ENCODE results near the gene KLHL3. TPM values are rescaled to one million over a fixed set of nuclear protein-coding genes. Genes with fewer than 3 reads are reported as not detected.
A peak's percentile ranks its signal among the peaks of the same experiment; 100 is the strongest.

Gene KLHL3
- total RNA-seq, 4 donors from 2014 or later, result 11.9 to 26.7 (median 17.9) TPM

DNA sequence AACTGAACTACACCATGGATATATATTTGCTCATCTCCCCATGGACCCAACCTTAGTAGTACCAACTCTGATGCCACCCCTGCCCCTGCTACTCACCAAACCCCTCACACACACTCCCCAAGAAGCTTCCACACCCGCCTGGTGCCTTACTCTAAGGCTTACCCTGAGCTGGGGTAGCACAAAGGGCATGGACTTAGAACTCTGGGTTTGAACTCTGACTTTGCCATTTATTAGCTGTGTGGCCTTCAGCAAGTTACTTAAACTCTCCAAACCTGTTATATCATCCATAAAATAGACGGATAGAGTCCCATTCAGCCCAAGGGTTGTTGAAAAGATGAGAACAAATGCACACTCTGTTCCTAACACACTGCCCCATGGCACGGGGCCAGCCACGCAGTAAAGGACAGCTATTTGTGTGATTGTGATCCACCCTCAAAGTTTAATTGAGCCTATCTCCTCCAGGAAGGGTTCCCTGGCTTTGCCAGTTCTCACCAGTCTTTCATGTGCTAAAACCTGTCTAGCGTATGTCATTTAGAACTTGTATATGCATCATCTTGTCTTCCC is 111.0 kb downstream of the KLHL3 start:
- Histone ChIP-seq H3K36me3 (peaks cover 0 to 4% of the 10 kb centered on the region in 2 donors), H3K27ac (no peak overlapping the region), H3K4me3 (replicated peaks in 1 of 3) (no peak overlapping the region), H3K4me1 (peaks cover 3% of the 10 kb centered on the region in 2 donors), H3K9me3 (no peaks in the 10 kb centered on the region), H3K27me3 (no peaks in the 10 kb centered on the region)
- 86% methylated on average over 5 of the region's 5 CpGs for WGBS, 2 donors
- no peak for TF ChIP-seq POLR2A (IDR thresholded peaks at IDR 0.05)
- TF ChIP-seq, protein P1, sequence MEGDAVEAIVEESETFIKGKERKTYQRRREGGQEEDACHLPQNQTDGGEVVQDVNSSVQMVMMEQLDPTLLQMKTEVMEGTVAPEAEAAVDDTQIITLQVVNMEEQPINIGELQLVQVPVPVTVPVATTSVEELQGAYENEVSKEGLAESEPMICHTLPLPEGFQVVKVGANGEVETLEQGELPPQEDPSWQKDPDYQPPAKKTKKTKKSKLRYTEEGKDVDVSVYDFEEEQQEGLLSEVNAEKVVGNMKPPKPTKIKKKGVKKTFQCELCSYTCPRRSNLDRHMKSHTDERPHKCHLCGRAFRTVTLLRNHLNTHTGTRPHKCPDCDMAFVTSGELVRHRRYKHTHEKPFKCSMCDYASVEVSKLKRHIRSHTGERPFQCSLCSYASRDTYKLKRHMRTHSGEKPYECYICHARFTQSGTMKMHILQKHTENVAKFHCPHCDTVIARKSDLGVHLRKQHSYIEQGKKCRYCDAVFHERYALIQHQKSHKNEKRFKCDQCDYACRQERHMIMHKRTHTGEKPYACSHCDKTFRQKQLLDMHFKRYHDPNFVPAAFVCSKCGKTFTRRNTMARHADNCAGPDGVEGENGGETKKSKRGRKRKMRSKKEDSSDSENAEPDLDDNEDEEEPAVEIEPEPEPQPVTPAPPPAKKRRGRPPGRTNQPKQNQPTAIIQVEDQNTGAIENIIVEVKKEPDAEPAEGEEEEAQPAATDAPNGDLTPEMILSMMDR (IDR thresholded peaks at IDR 0.05), result no peak
- intact Hi-C loops (cut with DNase I), result loop anchor here (5.0 to 10.0 kb wide), 2 partner anchors 117 to 510 kb away; partner anchors contain the start of gene NME5
- DNase-seq, result no peak

- peak; percentile 57 to 73 for DNase-seq
- TF ChIP-seq, protein P1 (IDR thresholded peaks at IDR 0.05), result no peak
- TF ChIP-seq POLR2A (IDR thresholded peaks at IDR 0.05), result no peak
- peaks cover under 1 to 2% of the 10 kb centered on the region in 2 donors for H3K4me1 ChIP-seq
- intact Hi-C loops (cut with DNase I), result loop anchor here (10.0 kb wide), 1 partner anchor 512 kb away; the partner anchor contains the start of gene NME5
- WGBS, 2 donors, result 87 to 90% methylated on average over 5 of the region's 5 CpGs
- H3K36me3 ChIP-seq, result peaks cover 0 to 4% of the 10 kb centered on the region in 2 donors
- H3K27ac ChIP-seq, result no peak overlapping the region
- H3K9me3 ChIP-seq, result no peaks in the 10 kb centered on the region
- no peaks in the 10 kb centered on the region for H3K27me3 ChIP-seq
- H3K4me3 ChIP-seq (replicated peaks in 1 of 3), result no peak overlapping the region
These were observed 113.0 kb downstream of the KLHL3 start for GRCh38 chr5:137622850-137623249.

DNA sequence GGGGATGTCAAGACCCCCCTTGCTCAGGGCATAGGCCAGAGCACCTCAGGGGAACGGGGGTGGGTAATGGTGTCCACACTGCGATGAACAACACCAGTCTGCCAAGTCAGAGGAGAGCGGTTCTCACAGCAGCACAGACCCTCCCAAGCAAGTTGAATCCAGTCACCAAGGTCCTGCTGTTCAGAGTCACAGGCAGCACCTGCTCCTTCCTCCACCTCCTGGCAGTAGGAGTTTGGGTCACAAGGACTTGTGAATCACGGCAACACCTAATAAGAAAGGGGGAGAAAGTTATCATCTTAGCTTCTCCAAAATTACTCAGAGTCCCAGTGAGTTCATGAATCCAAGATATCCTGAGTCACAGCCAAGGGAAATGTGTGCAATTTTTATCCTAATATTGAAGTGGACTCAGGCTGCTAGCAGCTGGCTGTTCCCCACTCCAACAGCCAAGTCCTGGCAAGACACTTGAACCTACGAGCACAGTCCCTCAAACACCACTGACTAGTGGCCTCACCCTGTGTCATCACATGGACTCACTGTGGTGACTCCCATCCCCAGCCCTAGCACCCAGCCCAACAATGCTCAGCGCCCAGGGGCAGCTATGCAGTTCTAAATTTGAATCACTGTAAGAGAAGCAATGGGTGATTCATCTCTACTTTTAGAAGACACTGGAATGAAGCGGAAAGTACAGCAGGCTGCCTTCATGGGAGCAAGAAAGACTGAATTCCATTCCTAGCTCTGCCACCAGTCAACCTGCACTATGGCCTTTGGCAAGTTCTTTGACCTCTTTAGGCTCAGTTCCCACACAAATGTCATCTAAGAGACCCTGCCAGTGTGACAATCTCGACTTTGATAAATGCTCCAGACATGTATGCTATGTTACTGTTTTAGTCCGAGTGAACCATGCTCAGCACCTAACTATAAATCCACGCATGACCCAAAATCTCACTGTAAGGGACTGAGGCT is 113.7 kb downstream of the KLHL3 start:
- WGBS, 2 donors, result 90 to 92% methylated on average over 10 of the region's 10 CpGs
- H3K36me3 ChIP-seq, result peaks cover 0 to 4% of the 10 kb centered on the region in 2 donors
- intact Hi-C loops (cut with DNase I), result loop anchor here (10.0 kb wide), 1 partner anchor 513 kb away; the partner anchor contains the start of gene NME5
- no peak for TF ChIP-seq POLR2A (IDR thresholded peaks at IDR 0.05)
- TF ChIP-seq, protein P1 (IDR thresholded peaks at IDR 0.05), result no peak
- no peaks in the 10 kb centered on the region for H3K27me3 ChIP-seq
- H3K4me3 ChIP-seq (replicated peaks in 1 of 3), result no peak overlapping the region
- H3K27ac ChIP-seq, result no peak overlapping the region
- peaks cover 6 to 7% of the 10 kb centered on the region in 2 donors for H3K4me1 ChIP-seq
- no peaks in the 10 kb centered on the region for H3K9me3 ChIP-seq
- DNase-seq, result no peak

DNA sequence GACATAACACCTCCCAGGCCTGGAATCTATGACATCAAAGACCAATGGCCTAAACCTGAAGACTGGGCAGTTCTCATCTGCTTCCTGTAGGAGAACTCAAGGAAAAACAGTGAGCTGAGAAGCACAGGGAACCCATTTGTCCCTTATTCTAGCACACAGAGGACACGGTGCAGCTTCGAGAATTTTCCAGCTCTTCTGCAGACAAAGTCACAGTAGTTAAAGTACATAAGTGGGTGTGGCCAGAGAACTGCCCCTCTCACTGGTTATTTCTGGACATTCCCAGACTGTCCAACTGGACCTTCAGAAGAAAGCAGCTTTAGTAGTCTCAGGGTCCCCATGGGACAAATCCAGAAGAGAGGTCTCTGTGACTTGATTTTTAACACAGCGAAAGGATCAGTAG is 114.6 kb downstream of the KLHL3 start:
- 84 to 94% methylated on average over 3 of the region's 3 CpGs for WGBS, 2 donors
- TF ChIP-seq POLR2A (IDR thresholded peaks at IDR 0.05), result no peak
- TF ChIP-seq, protein P1 (IDR thresholded peaks at IDR 0.05), result no peak
- Histone ChIP-seq H3K9me3 (no peaks in the 10 kb centered on the region), H3K4me1 (peaks cover 12 to 13% of the 10 kb centered on the region in 2 donors), H3K4me3 (replicated peaks in 1 of 3) (no peak overlapping the region), H3K27ac (no peak overlapping the region), H3K36me3 (peaks cover 0 to 4% of the 10 kb centered on the region in 2 donors), H3K27me3 (no peaks in the 10 kb centered on the region)
- intact Hi-C loops (cut with DNase I), result loop anchor here (10.0 kb wide), 1 partner anchor 513 kb away; the partner anchor contains the start of gene NME5
- no peak for DNase-seq
